Measurements from ENCODE around the gene TEX12. TPM values are rescaled to one million over a fixed set of nuclear protein-coding genes. Genes with fewer than 3 reads are reported as not detected.

Gene TEX12
- total RNA-seq, 1 donor from 2014 or later, result not detected

- Mint-ChIP-seq H3K27me3 (ENCODE audit: low read depth, unreplicated experiment) (peaks cover 12% of the 10 kb centered on the region), H3K9me3 (ENCODE audit: unreplicated experiment) (peaks cover 4% of the 10 kb centered on the region), H3K4me1 (ENCODE audit: low read depth, unreplicated experiment) (no peaks in the 10 kb centered on the region), H3K36me3 (ENCODE audit: low read depth, unreplicated experiment) (peaks cover 2% of the 10 kb centered on the region), H3K4me3 (ENCODE audit: unreplicated experiment) (no peak overlapping the region), H3K27ac (ENCODE audit: unreplicated experiment) (no peak overlapping the region)
- no peak overlapping the region for H3K4me2 ChIP-seq (ENCODE audit: low read length)
- no peak overlapping the region for H3K27ac ChIP-seq (ENCODE audit: low read depth, low read length)
- H3K4me1 ChIP-seq (ENCODE audit: insufficient read depth, low read length), result no peaks in the 10 kb centered on the region
- H3K36me3 ChIP-seq (ENCODE audit: insufficient read depth, low read length), result no peaks in the 10 kb centered on the region
- H3K9ac ChIP-seq (ENCODE audit: low read length), result no peak overlapping the region
- H3K79me2 ChIP-seq (ENCODE audit: insufficient read depth, low read length), result no peaks in the 10 kb centered on the region
- no peak overlapping the region for H2AFZ ChIP-seq (ENCODE audit: low read depth, low read length)
- FAIRE-seq (no peak), DNase-seq (ENCODE audit: low read depth) (no peak)
- H3K27me3 ChIP-seq (ENCODE audit: insufficient read depth, low read length), result no peaks in the 10 kb centered on the region
- H4K20me1 ChIP-seq (ENCODE audit: insufficient read depth, low read length), result no peaks in the 10 kb centered on the region
- no peak overlapping the region for H3K4me3 ChIP-seq (ENCODE audit: insufficient read depth, low read depth, low read length)
- H3K9me3 ChIP-seq (ENCODE audit: insufficient read depth, low read depth, low read length), result no peaks in the 10 kb centered on the region
- TF ChIP-seq EZH2 (IDR thresholded peaks at IDR 0.05; ENCODE audit: insufficient read depth, low read length) (no peak), CTCF (IDR thresholded peaks at IDR 0.05; ENCODE audit: insufficient read depth, low read depth, low read length) (no peak)
Measured at GRCh38 chr11:112200252-112200651, 33.1 kb downstream of the TEX12 start.

GRCh38 chr11:112206071-112206470 is 38.9 kb downstream of the TEX12 start:
- no peaks in the 10 kb centered on the region for H3K4me1 ChIP-seq (ENCODE audit: insufficient read depth, low read length)
- no peaks in the 10 kb centered on the region for H3K36me3 ChIP-seq (ENCODE audit: insufficient read depth, low read length)
- H3K4me3 ChIP-seq (ENCODE audit: insufficient read depth, low read depth, low read length), result no peak overlapping the region
- H3K27me3 Mint-ChIP-seq (ENCODE audit: low read depth, unreplicated experiment), result peaks cover 3% of the 10 kb centered on the region
- no peak for FAIRE-seq
- no peaks in the 10 kb centered on the region for H3K27me3 ChIP-seq (ENCODE audit: insufficient read depth, low read length)
- no peak overlapping the region for H2AFZ ChIP-seq (ENCODE audit: low read depth, low read length)
- no peaks in the 10 kb centered on the region for H3K9me3 Mint-ChIP-seq (ENCODE audit: unreplicated experiment)
- no peak overlapping the region for H3K9ac ChIP-seq (ENCODE audit: low read length)
- no peaks in the 10 kb centered on the region for H3K36me3 Mint-ChIP-seq (ENCODE audit: low read depth, unreplicated experiment)
- H3K4me3 Mint-ChIP-seq (ENCODE audit: unreplicated experiment), result no peak overlapping the region
- no peaks in the 10 kb centered on the region for H3K79me2 ChIP-seq (ENCODE audit: insufficient read depth, low read length)
- TF ChIP-seq EZH2 (IDR thresholded peaks at IDR 0.05; ENCODE audit: insufficient read depth, low read length) (no peak), CTCF (IDR thresholded peaks at IDR 0.05; ENCODE audit: insufficient read depth, low read depth, low read length) (no peak)
- no peak overlapping the region for H3K27ac Mint-ChIP-seq (ENCODE audit: unreplicated experiment)
- H3K4me2 ChIP-seq (ENCODE audit: low read length), result no peak overlapping the region
- no peak for DNase-seq (ENCODE audit: low read depth)
- no peaks in the 10 kb centered on the region for H3K4me1 Mint-ChIP-seq (ENCODE audit: low read depth, unreplicated experiment)
- H3K27ac ChIP-seq (ENCODE audit: low read depth, low read length), result no peak overlapping the region
- H4K20me1 ChIP-seq (ENCODE audit: insufficient read depth, low read length), result no peaks in the 10 kb centered on the region
- no peaks in the 10 kb centered on the region for H3K9me3 ChIP-seq (ENCODE audit: insufficient read depth, low read depth, low read length)

GRCh38 chr11:112210890-112211289 is 43.7 kb downstream of the TEX12 start:
- DNase-seq (ENCODE audit: low read depth) (no peak), FAIRE-seq (no peak)
- Mint-ChIP-seq H3K4me1 (ENCODE audit: low read depth, unreplicated experiment) (no peaks in the 10 kb centered on the region), H3K4me3 (ENCODE audit: unreplicated experiment) (no peak overlapping the region), H3K27me3 (ENCODE audit: low read depth, unreplicated experiment) (peaks cover 3% of the 10 kb centered on the region), H3K36me3 (ENCODE audit: low read depth, unreplicated experiment) (no peaks in the 10 kb centered on the region), H3K9me3 (ENCODE audit: unreplicated experiment) (no peaks in the 10 kb centered on the region), H3K27ac (ENCODE audit: unreplicated experiment) (no peak overlapping the region)
- Histone ChIP-seq H3K4me2 (ENCODE audit: low read length) (no peak overlapping the region), H3K79me2 (ENCODE audit: insufficient read depth, low read length) (no peaks in the 10 kb centered on the region), H3K36me3 (ENCODE audit: insufficient read depth, low read length) (no peaks in the 10 kb centered on the region), H3K27ac (ENCODE audit: low read depth, low read length) (no peak overlapping the region), H2AFZ (ENCODE audit: low read depth, low read length) (no peak overlapping the region), H3K27me3 (ENCODE audit: insufficient read depth, low read length) (no peaks in the 10 kb centered on the region), H3K4me1 (ENCODE audit: insufficient read depth, low read length) (no peaks in the 10 kb centered on the region), H4K20me1 (ENCODE audit: insufficient read depth, low read length) (no peaks in the 10 kb centered on the region), H3K9me3 (ENCODE audit: insufficient read depth, low read depth, low read length) (no peaks in the 10 kb centered on the region), H3K9ac (ENCODE audit: low read length) (no peak overlapping the region), H3K4me3 (ENCODE audit: insufficient read depth, low read depth, low read length) (no peak overlapping the region)
- TF ChIP-seq CTCF (IDR thresholded peaks at IDR 0.05; ENCODE audit: insufficient read depth, low read depth, low read length) (no peak), EZH2 (IDR thresholded peaks at IDR 0.05; ENCODE audit: insufficient read depth, low read length) (no peak)
